Glomerular visceral epithelial cell (primary cell): ENCODE measurements around the gene TEX2.
"Not testable (repeated sequence)": the region's sequence is repeated elsewhere in the genome, so short reads cannot be mapped to it uniquely, and the experiment has no call there.

Experiments used
- DNase-seq: peaks from one replicate; pipeline ENCODE4 v3.0.0-alpha.2; 2016; ENCODE audit errors: extremely low spot score

TEX2 gene

DNA sequence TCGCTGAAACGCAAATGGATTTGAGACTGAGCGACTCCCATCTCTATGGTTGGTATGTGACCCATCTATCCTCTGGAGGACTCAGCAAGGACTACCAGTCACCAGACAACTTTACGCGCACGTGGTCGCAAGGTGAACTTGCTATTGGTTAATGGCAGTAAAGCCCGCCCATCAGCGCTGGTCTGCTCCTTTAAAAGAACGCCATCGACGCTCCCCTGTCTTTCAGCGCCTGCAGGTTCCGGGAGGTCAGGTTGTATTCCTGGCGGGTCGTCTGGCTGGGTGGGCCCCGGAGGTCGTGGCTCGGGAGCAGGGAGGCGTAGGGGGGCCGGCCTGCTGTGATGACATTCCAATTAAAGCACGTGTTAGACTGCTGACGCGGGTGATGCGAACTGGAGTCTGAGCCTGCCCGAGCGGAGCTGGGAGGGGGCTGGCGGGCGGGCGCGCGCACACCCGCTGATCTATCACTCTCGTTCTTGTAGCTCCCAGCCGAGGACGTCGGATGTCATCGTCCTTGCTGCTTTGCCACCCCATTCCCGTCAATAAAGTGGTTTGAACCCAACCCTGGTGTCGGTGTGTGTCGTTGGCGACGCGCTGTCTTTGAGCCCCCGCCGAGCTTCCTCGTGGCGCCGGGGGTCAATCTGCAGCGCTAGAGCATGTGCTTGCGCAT, 117.2 kb downstream of the TEX2 start:
- peak; percentile 99 for DNase-seq

DNA sequence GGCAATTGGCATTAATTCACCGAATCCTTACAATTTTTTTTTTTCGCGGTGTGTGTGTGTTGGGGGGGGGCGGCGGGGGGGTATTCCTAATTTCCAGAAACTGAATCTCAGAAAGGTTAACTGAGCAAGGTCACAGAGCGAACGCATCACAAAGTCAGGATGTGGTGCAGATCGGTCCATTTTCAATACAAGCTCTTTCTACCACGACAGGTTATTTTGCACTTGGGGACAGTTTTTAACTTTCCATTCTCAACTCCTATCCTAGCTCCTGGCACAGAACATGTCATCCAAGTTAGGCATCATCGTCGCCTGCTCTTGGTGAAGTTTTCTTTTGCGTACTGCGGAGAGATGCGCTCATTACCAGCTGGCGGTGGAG, 117.7 kb downstream of the TEX2 start:
- DNase-seq, result no peak

GRCh38 chr17:64139542-64139941, 123.5 kb downstream of the TEX2 start:
- DNase-seq, result no peak

DNA sequence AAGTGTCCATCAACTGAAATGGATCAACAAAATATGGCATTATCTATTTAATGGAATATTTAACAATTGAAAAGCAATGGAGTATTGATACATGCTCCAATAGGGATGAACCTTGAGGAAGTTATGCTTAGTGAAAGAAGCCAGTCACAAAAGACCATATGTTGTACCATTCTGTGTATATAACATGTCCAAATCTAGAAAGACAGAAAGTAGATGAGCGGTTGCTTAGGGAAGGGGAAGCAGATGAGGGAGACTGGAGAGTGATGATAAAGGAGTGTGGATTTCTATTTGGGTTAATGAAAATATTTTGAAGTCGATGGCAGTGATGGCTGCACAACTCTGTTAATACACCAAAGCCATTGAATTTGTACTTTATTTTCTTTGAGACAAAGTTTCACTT, 124.6 kb downstream of the TEX2 start:
- no peak for DNase-seq

DNA sequence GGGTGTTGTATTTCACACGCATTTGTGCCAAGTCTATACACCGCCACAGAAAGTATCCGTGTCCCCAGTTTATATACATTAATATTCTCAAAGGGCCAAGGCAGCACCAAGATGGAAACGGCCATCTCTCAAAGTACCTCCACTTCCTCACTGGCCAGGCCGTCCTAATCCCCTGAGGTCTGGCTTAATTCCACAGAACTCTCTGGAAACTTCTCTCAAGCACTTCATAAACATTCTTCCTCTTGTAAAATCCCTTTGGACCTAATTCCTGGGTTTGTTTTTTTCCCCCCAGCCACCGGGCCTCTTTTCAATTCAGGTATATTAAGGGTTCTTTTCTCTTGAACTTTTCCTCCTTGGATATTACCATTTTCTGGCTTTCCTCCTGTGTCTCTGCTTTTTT, 128.1 kb downstream of the TEX2 start:
- DNase-seq, result no peak

- DNase-seq, result no peak
Measured at GRCh38 chr17:64134216-64134970, 128.7 kb downstream of the TEX2 start.

GRCh38 chr17:64133546-64134215, 129.4 kb downstream of the TEX2 start:
- DNase-seq, result peak; percentile 68

DNA sequence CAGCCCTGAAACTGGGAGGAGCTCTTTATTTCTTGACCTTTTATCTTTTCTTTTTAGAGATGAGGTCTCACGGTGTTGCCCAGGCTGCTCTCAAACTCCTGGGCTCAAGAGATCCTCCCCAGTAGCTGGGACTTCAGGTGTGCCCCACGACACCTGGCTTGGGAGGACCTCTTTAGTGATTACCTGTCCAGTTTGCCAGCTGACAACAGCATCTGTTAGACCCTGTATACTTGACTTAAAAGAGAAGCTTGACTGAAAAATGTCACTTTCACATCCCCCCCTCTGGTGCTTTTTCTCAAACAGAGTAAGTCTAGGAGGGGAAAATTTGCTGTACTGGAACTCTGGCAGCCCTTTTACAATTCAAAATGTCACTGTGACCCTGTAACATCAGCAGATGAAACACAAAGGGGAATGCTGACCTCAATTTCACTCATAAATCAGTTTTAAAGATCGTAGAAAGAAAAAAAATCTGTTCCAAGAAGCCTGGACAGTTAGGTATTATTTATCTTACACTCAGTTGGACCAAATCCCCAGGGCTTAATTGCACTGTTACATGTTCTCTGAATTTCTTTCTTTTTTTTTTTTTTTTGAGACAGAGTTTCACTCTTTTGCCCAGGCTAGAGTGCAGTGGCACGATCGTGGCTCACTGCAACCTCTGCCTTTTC, 131.3 kb downstream of the TEX2 start:
- DNase-seq, result no peak

DNA sequence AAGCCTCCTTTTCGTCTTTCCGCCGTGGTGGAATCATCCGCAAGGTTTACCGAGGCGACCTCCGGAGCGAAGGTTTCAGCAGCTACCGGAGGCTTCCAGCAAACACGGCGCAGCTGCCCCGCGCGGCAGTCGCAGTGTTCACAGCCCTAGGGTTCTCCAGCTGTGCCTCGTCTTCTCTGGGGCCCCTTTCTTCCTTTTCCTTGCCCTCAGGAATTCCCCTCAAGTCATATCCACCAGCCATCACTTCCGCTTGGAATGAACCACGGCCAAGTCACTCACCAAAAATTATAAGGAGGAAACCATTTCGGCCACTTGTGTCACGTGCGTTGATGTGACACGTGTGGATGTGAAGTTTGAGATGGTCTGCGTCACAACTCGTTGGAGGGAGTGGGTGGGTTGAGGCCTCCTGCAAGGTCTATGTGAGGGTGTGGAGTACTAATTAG, 132.5 kb downstream of the TEX2 start:
- DNase-seq, result peak; percentile 45

DNA sequence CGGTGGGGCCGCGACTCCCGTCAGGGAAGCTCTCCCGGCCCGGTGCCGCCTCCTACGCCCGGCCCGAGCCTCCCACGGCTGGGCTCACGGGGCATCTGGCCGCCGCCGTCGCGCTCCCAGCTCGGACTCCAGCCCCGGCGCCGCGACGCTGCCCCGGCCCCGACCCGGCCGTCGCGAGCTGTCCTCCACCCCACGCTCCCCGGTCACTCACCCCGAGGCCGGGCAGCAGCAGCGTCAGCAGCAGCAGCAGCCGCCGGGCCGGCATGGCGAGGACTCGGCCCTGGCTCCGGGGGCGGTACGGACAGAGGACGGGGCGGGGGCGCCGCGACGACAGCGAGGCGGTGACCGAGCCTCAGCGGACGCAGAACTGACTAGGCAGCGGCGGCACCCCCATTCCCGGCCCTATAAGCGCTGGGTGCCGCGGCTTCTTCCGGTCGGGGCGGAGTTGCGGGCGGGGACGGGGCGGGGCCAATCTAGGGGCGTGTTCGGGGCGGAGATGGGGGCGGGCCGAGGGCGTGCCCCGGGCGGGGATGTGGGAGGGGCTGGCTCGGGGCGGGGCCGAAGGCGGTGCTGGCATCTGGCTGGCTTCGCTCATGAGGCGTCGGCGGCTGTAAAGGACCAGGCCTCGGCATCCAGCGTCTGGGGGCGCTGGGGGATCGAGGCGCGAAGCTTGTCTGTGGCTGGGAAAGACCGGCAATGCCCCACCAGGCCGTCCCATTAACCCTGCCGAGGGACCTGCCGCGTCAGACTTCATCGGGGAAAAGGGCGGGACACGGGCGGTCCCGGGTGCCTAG, 133.1 kb downstream of the TEX2 start, which contains the start of gene ERN1:
ERN1 (minus strand) TSS at position 380 of the 794 bp plus-strand sequence; CDS start at position 265, 115 bp downstream.
- peak; percentile 97 for DNase-seq

DNA sequence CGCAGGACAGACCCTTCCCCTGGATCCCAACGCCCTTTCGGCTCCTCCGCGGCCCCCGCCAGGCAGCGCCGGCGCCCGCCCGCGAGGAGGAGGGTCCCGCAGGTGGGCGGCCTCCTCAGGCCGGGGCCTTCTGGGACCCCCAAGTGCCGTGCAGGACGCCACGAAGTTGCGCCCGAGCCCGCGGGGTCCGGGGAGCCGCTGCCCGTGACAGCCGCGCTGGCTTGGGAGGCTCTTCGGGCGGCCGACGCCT, 133.6 kb downstream of the TEX2 start:
- DNase-seq, result no peak

- DNase-seq, result peak; percentile 52
Measured at GRCh38 chr17:64128787-64129514, 134.1 kb downstream of the TEX2 start.

GRCh38 chr17:64126918-64127317, 136.1 kb downstream of the TEX2 start:
- no peak for DNase-seq

GRCh38 chr17:64125937-64126336, 137.1 kb downstream of the TEX2 start:
- no peak for DNase-seq

DNA sequence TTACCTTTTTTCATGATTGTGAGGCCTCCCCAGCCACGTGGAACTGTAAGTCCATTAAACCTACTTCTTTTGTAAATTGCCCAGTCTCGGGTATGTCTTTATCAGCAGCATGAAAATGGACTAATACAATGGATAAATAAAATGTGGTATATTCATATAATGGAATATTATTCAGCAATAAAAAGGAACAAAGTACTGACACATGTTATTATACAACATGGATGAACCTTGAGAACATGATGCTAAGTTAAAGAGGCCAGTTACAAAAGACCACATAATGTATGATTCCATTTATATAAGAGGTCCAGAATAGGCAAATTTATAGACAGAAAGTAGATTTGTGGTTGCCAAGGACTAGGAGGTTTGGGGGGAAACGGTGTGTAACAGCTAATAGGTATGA, 138.5 kb downstream of the TEX2 start:
- no peak for DNase-seq

- DNase-seq, result no peak
Measured at GRCh38 chr17:64123114-64123513, 139.9 kb downstream of the TEX2 start.

DNA sequence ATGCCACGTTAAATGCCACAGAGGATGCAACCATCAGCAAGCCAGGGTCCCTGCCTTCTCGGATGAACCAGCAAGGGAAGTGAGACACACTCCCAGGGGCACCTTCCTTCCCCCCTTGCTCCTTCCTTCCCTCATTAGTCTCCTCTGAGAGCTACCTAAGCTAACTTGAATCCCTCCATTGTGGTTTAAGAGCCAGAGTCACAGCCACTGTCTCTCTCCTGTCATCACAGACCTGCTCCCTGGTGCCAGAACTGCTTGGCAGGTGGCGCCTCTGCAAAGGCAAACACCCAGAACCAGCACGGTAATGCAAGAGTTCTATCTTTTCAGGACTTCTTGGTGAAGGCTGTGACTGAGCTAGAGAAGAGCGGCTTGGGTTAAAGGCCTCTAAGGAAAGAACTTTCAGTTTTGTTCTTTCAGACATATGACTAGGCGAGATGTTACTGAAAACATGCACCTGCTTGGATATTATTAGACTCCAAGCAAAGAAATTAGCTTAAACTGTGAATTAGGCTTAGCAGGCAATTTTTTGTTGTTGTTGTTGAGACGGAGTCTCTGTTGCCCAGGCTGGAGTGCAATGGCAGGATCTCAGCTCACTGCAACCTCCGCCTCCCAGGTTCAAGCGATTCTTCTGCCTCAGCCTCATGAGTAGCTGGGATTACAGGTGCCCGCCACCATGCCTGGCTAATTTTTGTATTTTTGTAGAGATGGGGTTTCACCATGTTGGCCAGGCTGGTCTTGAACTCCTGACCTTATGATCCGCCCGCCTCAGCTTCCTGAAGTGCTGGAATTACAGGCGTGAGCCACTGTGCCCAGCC, 141.9 kb downstream of the TEX2 start:
- DNase-seq, result not testable (repeated sequence)

DNA sequence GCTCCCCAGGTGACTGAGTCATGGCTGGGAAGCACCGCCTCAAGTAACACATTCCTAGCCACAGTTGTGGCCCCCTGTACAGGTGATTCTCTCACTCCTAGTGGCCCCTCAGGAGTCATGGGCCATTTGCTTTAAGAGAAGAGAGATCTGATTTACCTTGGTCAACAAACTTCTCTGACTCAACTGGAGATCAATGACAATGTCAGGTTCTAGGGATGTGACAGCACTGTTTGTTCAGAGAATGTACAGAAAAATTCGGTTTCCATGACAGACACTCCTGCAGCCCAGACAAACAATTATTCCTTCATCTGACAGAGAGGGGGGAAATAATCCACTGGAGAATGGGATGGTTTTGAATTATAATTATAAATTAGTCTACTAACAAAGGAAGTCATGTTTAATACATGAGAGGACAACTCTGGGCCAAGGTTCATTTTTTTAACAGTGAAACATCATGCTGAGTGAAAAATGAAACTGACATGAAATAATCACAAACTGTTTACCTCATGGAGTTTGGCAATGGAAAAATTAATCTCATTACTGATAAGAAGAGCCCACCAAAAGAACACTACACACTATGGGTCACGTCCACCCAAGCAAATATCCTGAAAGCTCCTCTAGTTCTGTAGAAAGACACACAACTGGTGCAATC, 142.8 kb downstream of the TEX2 start:
- no peak for DNase-seq
